Measurements from ENCODE around the gene TRAF3.

The TRAF3 gene

DNA sequence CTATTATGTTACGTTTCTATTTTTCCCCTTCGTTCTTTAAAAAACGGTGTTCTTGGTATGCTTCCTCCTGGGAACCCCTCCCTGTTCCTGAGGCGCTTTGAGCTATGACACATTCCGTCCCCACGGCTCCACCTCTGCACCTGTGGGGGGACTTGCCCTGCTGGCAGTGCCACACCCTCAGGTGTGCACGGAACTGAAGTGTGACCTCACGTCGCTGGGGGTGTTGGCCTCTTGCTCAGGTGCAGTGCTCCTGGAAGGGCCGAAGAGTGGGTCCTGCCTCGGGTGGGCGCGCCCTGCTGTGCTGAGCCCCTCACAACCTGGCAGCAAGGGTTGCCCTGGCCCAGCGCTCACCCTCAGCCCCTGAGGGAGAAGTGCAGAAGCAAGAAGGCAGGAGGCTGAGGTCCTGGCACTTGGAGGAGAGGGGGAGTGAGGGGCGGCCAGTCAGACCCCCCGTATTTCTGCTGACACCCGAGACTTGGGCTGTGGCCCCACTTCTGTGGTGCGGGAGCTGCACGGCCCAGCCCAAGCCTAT is 150.2 kb downstream of the TRAF3 start:
- H3K27ac ChIP-seq (ENCODE audit: insufficient read depth, low read length, poor library complexity, severe bottlenecking): no peak overlapping the region
- H3K27me3 ChIP-seq (replicated peaks; ENCODE audit: control insufficient read depth, insufficient read depth, low read length, poor library complexity, severe bottlenecking): peaks cover 17% of the 10 kb centered on the region
- H3K4me3 ChIP-seq (ENCODE audit: insufficient read depth, low read depth, low read length, poor library complexity, severe bottlenecking): peak overlapping the region; percentile 43
- no peaks in the 10 kb centered on the region for H3K9me3 ChIP-seq (ENCODE audit: control insufficient read depth, low read length)
- H3K36me3 ChIP-seq (ENCODE audit: control insufficient read depth, insufficient read depth, low read length): no peaks in the 10 kb centered on the region
- no peak for DNase-seq
- peaks cover 34% of the 10 kb centered on the region for H3K4me1 ChIP-seq (ENCODE audit: control insufficient read depth, insufficient read depth, low read length, poor library complexity, severe bottlenecking)

DNA sequence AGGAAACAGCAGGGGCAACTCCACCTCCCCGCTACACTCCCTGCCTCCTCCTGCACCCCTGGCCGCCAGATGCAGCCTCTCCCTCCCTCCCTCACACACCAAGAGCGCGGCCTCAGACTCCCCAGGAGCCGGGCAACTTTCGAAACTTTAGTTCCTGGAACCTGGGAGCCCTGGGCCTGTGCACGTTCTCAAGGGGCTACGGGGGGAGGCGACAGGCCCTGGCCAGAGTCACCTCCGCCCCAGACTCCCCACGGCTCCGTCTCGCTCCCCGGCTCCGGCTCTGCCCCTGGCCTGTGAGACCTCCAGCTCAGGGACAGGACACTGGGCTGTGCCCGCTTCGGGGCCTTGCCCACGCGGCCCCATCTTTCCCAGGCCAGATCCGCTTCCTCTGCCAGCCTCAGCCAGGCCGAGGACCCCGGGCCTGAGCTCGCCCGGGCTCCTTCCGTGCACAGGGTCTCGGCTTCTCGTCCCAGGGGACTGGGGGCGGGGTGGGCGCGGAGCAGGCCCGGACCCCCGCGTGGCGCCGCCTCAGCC is 150.7 kb downstream of the TRAF3 start:
- Histone ChIP-seq H3K4me1 (ENCODE audit: control insufficient read depth, insufficient read depth, low read length, poor library complexity, severe bottlenecking) (peaks cover 34% of the 10 kb centered on the region), H3K9me3 (ENCODE audit: control insufficient read depth, low read length) (no peaks in the 10 kb centered on the region), H3K27ac (ENCODE audit: insufficient read depth, low read length, poor library complexity, severe bottlenecking) (no peak overlapping the region), H3K4me3 (ENCODE audit: insufficient read depth, low read depth, low read length, poor library complexity, severe bottlenecking) (peak overlapping the region; percentile 43), H3K27me3 (replicated peaks; ENCODE audit: control insufficient read depth, insufficient read depth, low read length, poor library complexity, severe bottlenecking) (peaks cover 17% of the 10 kb centered on the region), H3K36me3 (ENCODE audit: control insufficient read depth, insufficient read depth, low read length) (no peaks in the 10 kb centered on the region)
- DNase-seq: no peak

DNA sequence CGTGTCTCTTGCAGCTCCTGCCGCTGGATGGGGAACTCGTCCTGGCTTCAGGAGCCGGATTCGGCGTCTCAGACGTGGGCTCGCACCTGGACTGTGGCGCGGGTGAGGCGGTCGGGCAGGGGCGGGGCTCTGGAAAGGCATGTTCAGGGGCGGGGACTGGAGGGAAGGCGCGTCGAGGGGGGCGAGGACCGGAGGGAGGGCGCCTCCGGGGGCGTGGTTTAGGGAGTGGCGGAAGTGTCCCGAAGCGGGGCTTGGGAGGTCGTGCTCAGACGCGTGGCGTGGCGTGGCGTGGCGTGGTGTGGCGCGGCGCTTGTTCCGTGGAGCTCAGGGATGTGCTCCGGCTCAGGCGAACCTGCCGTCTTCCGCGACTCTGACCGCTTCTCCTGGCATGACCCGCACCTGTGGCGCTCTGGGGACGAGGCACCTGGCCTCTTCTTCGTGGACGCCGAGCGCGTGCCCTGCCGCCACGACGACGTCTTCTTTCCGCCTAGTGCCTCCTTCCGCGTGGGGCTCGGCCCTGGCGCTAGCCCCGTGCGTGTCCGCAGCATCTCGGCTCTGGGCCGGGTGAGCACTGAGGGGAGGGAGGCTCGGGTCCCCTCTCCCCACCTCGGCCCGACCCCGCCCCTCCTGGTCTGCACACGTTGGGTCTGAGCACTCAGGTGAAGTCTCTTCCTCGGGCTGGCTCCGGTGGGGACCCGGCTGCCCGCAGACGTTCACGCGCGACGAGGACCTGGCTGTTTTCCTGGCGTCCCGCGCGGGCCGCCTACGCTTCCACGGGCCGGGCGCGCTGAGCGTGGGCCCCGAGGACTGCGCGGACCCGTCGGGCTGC is 151.4 kb downstream of the TRAF3 start:
- Histone ChIP-seq H3K36me3 (ENCODE audit: control insufficient read depth, insufficient read depth, low read length) (no peaks in the 10 kb centered on the region), H3K4me3 (ENCODE audit: insufficient read depth, low read depth, low read length, poor library complexity, severe bottlenecking) (peak overlapping the region; percentile 43), H3K27ac (ENCODE audit: insufficient read depth, low read length, poor library complexity, severe bottlenecking) (no peak overlapping the region), H3K27me3 (replicated peaks; ENCODE audit: control insufficient read depth, insufficient read depth, low read length, poor library complexity, severe bottlenecking) (peaks cover 17% of the 10 kb centered on the region), H3K4me1 (ENCODE audit: control insufficient read depth, insufficient read depth, low read length, poor library complexity, severe bottlenecking) (peaks cover 27% of the 10 kb centered on the region), H3K9me3 (ENCODE audit: control insufficient read depth, low read length) (no peaks in the 10 kb centered on the region)
- DNase-seq: peak; percentile 58 to 70 (median 69)

DNA sequence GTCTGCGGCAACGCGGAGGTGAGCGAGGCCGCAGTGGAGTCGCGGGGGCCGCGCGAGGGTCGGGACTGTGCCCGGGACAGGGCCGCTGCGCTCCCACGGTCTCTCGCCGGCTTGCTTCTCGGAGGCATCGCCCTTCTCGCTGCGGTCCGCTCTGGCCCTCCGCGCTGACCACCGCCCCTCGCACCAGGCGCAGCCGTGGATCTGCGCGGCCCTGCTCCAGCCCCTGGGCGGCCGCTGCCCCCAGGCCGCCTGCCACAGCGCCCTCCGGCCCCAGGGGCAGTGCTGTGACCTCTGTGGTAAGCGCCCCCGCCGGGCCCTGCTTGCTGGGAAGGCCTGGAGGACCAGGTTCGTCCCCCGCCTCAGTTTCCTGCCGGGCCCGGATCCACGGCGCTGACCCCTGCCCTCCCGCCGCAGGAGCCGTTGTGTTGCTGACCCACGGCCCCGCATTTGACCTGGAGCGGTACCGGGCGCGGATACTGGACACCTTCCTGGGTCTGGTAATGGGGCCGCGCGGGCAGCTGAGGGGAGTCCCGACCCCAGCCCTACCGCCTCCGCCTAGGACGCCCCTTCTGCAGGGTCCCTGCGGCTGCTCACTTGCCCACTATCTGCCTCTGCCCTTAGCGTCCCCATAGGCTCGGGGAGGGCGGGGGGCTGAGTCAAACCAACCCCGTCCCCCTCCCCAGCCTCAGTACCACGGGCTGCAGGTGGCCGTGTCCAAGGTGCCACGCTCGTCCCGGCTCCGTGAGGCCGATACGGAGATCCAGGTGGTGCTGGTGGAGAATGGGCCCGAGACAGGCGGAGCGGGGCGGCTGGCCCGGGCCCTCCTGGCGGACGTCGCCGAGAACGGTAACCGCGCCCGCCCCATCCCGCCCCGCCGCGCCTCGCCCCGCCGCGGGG is 152.2 kb downstream of the TRAF3 start:
- Histone ChIP-seq H3K27ac (ENCODE audit: insufficient read depth, low read length, poor library complexity, severe bottlenecking) (no peak overlapping the region), H3K4me1 (ENCODE audit: control insufficient read depth, insufficient read depth, low read length, poor library complexity, severe bottlenecking) (peaks cover 19% of the 10 kb centered on the region), H3K4me3 (ENCODE audit: insufficient read depth, low read depth, low read length, poor library complexity, severe bottlenecking) (peak overlapping the region; percentile 43), H3K9me3 (ENCODE audit: control insufficient read depth, low read length) (no peaks in the 10 kb centered on the region), H3K36me3 (ENCODE audit: control insufficient read depth, insufficient read depth, low read length) (no peaks in the 10 kb centered on the region), H3K27me3 (replicated peaks; ENCODE audit: control insufficient read depth, insufficient read depth, low read length, poor library complexity, severe bottlenecking) (peaks cover 17% of the 10 kb centered on the region)
- DNase-seq: no peak

DNA sequence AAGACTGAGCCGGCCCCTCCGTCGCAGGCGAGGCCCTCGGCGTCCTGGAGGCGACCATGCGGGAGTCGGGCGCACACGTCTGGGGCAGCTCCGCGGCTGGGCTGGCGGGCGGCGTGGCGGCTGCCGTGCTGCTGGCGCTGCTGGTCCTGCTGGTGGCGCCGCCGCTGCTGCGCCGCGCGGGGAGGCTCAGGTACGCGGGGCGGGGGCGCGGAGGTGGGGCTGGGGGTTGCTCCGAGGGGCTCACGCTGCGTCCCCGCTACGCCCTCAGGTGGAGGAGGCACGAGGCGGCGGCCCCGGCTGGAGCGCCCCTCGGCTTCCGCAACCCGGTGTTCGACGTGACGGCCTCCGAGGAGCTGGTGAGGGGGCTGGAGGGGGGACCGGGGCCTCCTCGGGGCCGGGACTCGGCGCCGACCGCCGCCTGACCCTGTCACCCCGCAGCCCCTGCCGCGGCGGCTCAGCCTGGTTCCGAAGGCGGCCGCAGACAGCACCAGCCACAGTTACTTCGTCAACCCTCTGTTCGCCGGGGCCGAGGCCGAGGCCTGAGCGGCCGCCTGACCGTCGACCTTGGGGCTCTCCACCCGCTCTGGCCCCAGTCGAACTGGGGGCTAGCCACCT is 153.0 kb downstream of the TRAF3 start:
- H3K36me3 ChIP-seq (ENCODE audit: control insufficient read depth, insufficient read depth, low read length): no peaks in the 10 kb centered on the region
- H3K9me3 ChIP-seq (ENCODE audit: control insufficient read depth, low read length): no peaks in the 10 kb centered on the region
- peaks cover 17% of the 10 kb centered on the region for H3K27me3 ChIP-seq (replicated peaks; ENCODE audit: control insufficient read depth, insufficient read depth, low read length, poor library complexity, severe bottlenecking)
- H3K27ac ChIP-seq (ENCODE audit: insufficient read depth, low read length, poor library complexity, severe bottlenecking): no peak overlapping the region
- no peak for DNase-seq
- peak overlapping the region; percentile 43 for H3K4me3 ChIP-seq (ENCODE audit: insufficient read depth, low read depth, low read length, poor library complexity, severe bottlenecking)
- H3K4me1 ChIP-seq (ENCODE audit: control insufficient read depth, insufficient read depth, low read length, poor library complexity, severe bottlenecking): peaks cover 19% of the 10 kb centered on the region

DNA sequence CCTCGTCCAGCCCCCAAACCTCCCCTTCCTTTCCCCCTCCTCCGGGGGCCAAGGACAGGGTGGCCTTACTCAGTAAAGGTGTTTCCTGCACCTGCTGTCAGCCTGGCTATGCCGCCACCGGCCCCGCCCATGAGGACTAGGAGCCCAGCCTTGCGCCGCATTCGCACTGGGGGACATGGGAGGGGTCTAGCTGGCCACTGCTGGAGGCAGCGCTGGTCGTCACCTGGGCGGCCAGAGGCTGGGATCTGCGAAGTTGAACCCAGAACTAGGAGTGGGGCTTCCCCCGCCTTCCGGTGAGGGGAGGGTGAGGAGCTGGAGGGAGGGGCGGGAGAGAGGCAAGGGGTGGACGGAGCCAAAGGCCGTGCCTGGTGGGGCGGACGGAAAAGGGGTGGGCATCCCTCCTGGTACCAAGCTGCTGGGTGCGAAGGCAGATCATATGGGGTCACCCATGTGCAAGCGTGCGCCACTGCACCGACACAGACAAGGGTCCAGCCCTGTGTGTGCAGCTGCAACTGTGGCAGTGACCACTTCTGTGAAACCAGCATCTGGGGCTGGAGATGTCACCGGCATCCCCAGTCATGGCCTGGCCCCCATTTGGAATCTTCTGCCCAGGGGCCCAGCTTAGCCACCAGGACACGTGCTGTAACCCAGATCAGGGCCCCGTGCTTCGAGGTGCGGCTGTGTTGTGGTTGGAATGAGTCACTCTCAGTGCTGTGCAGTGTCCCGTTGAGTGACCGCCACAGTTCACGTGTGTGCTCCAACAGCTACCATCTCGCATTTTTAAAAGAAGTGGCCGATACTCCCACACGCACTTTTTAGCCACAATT is 153.7 kb downstream of the TRAF3 start:
- Histone ChIP-seq H3K4me3 (ENCODE audit: insufficient read depth, low read depth, low read length, poor library complexity, severe bottlenecking) (no peak overlapping the region), H3K4me1 (ENCODE audit: control insufficient read depth, insufficient read depth, low read length, poor library complexity, severe bottlenecking) (peaks cover 19% of the 10 kb centered on the region), H3K36me3 (ENCODE audit: control insufficient read depth, insufficient read depth, low read length) (no peaks in the 10 kb centered on the region), H3K27ac (ENCODE audit: insufficient read depth, low read length, poor library complexity, severe bottlenecking) (no peak overlapping the region), H3K27me3 (replicated peaks; ENCODE audit: control insufficient read depth, insufficient read depth, low read length, poor library complexity, severe bottlenecking) (peaks cover 17% of the 10 kb centered on the region), H3K9me3 (ENCODE audit: control insufficient read depth, low read length) (no peaks in the 10 kb centered on the region)
- no peak for DNase-seq

DNA sequence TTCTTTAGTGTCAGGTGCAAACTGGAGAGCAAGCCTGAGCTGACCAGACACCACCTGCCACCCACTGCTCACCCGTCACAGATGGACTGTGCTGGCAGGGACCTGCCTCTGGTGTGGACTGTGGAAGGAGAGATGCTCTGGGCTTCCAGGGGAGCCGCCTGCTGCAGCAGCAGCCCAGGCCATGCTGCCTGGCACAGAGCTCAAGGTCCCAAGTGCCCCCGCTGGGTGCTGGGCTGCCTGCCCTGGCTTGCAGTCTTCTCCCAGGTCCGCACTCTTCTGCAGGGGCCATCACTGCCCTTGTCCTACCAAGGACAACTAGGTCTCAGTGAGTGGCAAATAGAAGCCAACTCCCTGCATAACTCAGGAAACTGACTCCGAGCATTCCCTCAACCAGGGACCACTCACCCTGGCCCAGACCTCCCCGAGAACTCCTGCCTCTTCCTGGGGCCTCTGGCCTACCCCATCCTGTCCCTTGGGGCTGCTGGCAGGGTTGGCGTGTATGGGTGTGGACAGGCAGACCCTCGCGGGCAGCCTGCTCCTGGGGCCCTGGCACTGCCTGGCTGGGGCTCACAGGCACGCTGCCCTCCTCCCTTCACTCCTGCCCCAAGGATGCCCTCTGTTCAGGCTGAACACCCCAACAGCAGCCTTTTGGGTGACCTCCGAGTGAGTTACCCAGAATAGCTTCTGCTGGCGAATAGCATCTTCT is 154.5 kb downstream of the TRAF3 start:
- H3K4me3 ChIP-seq (ENCODE audit: insufficient read depth, low read depth, low read length, poor library complexity, severe bottlenecking): no peak overlapping the region
- no peaks in the 10 kb centered on the region for H3K9me3 ChIP-seq (ENCODE audit: control insufficient read depth, low read length)
- peaks cover 17% of the 10 kb centered on the region for H3K27me3 ChIP-seq (replicated peaks; ENCODE audit: control insufficient read depth, insufficient read depth, low read length, poor library complexity, severe bottlenecking)
- no peak for DNase-seq
- peaks cover 19% of the 10 kb centered on the region for H3K4me1 ChIP-seq (ENCODE audit: control insufficient read depth, insufficient read depth, low read length, poor library complexity, severe bottlenecking)
- no peaks in the 10 kb centered on the region for H3K36me3 ChIP-seq (ENCODE audit: control insufficient read depth, insufficient read depth, low read length)
- H3K27ac ChIP-seq (ENCODE audit: insufficient read depth, low read length, poor library complexity, severe bottlenecking): no peak overlapping the region

DNA sequence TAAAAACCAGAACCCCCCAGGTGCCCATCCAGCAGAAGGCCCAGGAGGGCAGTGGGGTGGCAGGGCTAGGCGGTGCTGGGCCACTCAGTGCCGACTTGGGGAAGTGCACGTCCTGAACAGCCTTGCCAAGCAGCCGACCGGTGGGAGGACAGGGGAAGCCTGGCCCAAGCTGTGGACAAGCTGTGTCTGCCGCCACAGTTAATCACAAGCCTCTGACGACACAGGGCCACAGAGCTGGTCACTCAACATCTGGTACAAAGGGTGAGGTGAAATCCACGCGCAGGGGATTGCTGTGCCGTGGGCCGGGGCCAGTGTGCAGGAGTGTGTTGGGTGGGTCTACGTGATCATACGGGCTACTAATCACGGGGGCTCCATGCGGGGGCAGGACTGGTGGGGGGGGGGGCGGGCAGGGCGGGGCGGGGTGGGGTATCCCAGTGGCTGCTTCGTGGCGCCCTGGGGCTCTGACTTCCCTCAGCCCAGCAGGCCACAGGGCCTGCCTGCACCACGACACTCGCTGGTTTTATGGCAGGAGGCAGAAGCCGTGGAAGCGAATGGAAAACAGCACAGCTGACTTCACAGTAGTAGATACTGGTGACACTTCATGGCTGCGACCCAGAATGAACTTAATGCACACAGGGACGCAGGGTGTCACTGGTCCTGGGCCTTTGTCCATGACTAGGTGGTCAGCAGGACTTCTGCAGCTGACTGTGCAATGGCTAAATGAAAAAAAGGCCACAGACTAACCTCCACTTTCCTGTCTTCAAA is 155.4 kb downstream of the TRAF3 start:
- Histone ChIP-seq H3K27me3 (replicated peaks; ENCODE audit: control insufficient read depth, insufficient read depth, low read length, poor library complexity, severe bottlenecking) (peaks cover 17% of the 10 kb centered on the region), H3K36me3 (ENCODE audit: control insufficient read depth, insufficient read depth, low read length) (no peaks in the 10 kb centered on the region), H3K9me3 (ENCODE audit: control insufficient read depth, low read length) (no peaks in the 10 kb centered on the region), H3K4me1 (ENCODE audit: control insufficient read depth, insufficient read depth, low read length, poor library complexity, severe bottlenecking) (peaks cover 19% of the 10 kb centered on the region), H3K4me3 (ENCODE audit: insufficient read depth, low read depth, low read length, poor library complexity, severe bottlenecking) (no peak overlapping the region), H3K27ac (ENCODE audit: insufficient read depth, low read length, poor library complexity, severe bottlenecking) (no peak overlapping the region)
- DNase-seq: no peak

Measured in effector memory CD4-positive, alpha-beta T cell (primary cell).